ENCODE results near the gene GIPC3. TPM values are rescaled to one million over a fixed set of nuclear protein-coding genes. Genes with fewer than 3 reads are reported as not detected.
"Not testable (repeated sequence)": the region's sequence is repeated elsewhere in the genome, so short reads cannot be mapped to it uniquely, and the experiment has no call there.

The GIPC3 gene
- total RNA-seq, 2 donors from 2014 or later = 0.78 to 0.99 TPM

GRCh38 chr19:3563709-3564524, 21.4 kb upstream of the GIPC3 start:
- no peak overlapping the region for H3K4me3 ChIP-seq
- TF ChIP-seq CTCF (IDR thresholded peaks at IDR 0.05) = no peak
- TF ChIP-seq POLR2A (IDR thresholded peaks at IDR 0.05) = no peak
- 74 to 81% methylated on average over 11 to 17 of the region's 17 CpGs for WGBS, 2 donors

GRCh38 chr19:3565139-3565538, 20.1 kb upstream of the GIPC3 start:
- WGBS, 2 donors = 88 to 94% methylated on average over 9 to 18 of the region's 19 CpGs
- Histone ChIP-seq H3K4me3 (no peak overlapping the region), H3K4me1 (no peaks in the 10 kb centered on the region), H3K27ac (no peak overlapping the region), H3K27me3 (no peaks in the 10 kb centered on the region), H3K36me3 (replicated peaks in 1 of 2; ENCODE audit: insufficient read depth in 1 of 2, low read depth in 2 of 2) (no peaks in the 10 kb centered on the region), H3K9me3 (no peaks in the 10 kb centered on the region)
- DNase-seq (no peak), ATAC-seq (no peak)
- TF ChIP-seq CTCF (IDR thresholded peaks at IDR 0.05) (no peak), POLR2A (IDR thresholded peaks at IDR 0.05) (no peak)
- intact Hi-C loops (cut with DNase I) = no loop called here

More at GRCh38 chr19:3563709-3564524, 21.4 kb upstream of the GIPC3 start:
- Histone ChIP-seq H3K27ac (no peak overlapping the region), H3K4me1 (no peaks in the 10 kb centered on the region), H3K27me3 (no peaks in the 10 kb centered on the region), H3K36me3 (replicated peaks in 1 of 2; ENCODE audit: insufficient read depth in 1 of 2, low read depth in 2 of 2) (no peaks in the 10 kb centered on the region), H3K9me3 (no peaks in the 10 kb centered on the region)
- ATAC-seq (no peak), DNase-seq (no peak)
- intact Hi-C loops (cut with DNase I) = no loop called here

DNA sequence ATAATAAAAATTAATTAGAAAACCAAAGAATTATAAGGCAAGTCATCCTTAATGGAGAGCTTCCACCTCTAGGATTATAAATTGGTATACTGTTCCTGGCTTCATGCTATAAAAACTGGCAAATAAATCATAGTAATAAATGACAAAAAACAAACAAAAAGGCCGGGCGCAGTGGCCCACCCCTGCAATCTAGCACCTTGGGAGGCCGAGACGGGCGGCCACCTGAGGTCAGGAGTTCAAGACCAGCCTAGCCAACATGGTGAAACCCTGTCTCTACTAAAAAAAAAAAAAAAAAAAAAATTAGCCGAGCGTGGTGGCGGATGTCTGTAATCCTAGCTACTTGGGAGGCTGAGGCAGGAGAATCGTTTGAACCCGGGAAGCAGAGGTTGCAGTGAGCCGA, 15.2 kb upstream of the GIPC3 start:
- H3K9me3 ChIP-seq; ATAC-seq; H3K27me3 ChIP-seq; H3K36me3 ChIP-seq (replicated peaks in 1 of 2; ENCODE audit: insufficient read depth in 1 of 2, low read depth in 2 of 2); H3K27ac ChIP-seq; intact Hi-C loops (cut with DNase I); H3K4me3 ChIP-seq; DNase-seq: not testable (repeated sequence)
- WGBS, 2 donors = 67 to 69% methylated on average over 11 of the region's 11 CpGs
- H3K4me1 ChIP-seq = peaks cover 18% of the 10 kb centered on the region

DNA sequence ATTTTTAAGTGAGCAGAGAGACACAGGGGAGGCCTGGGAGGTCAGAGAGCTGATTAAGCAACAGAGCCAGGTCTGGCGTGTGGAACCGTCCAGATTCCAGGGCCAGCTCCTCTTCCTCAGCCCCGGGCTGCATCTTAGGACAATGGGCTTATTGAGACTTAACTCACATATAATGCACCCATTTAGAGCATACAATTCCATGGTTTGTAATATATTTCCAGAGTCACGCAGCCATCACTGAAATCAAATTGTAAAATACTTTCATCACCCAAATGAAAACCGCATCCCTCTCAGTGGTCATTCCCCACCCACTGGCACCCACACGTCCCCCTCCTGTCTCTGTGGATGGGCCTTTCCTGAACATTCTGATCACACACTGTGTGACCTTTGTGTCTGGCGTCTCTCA, 14.7 kb upstream of the GIPC3 start:
- H3K4me3 ChIP-seq = no peak overlapping the region
- H3K27ac ChIP-seq = no peak overlapping the region
- 66 to 69% methylated on average over 7 of the region's 7 CpGs for WGBS, 2 donors
- ATAC-seq (no peak), DNase-seq (no peak)
- H3K27me3 ChIP-seq = no peaks in the 10 kb centered on the region
- intact Hi-C loops (cut with DNase I) = no loop called here
- TF ChIP-seq CTCF (IDR thresholded peaks at IDR 0.05) (no peak), POLR2A (IDR thresholded peaks at IDR 0.05) (no peak)
- H3K4me1 ChIP-seq = peaks cover 18% of the 10 kb centered on the region
- no peaks in the 10 kb centered on the region for H3K36me3 ChIP-seq (replicated peaks in 1 of 2; ENCODE audit: insufficient read depth in 1 of 2, low read depth in 2 of 2)
- H3K9me3 ChIP-seq = no peaks in the 10 kb centered on the region

GRCh38 chr19:3572132-3572854, 13.0 kb upstream of the GIPC3 start:
- peaks cover 18% of the 10 kb centered on the region for H3K4me1 ChIP-seq
- intact Hi-C loops (cut with DNase I) = no loop called here
- H3K9me3 ChIP-seq = no peaks in the 10 kb centered on the region
- peak overlapping the region in 1 of 2 donors; percentile 39 for H3K4me3 ChIP-seq
- TF ChIP-seq POLR2A (IDR thresholded peaks at IDR 0.05) (no peak), CTCF (IDR thresholded peaks at IDR 0.05) (peak in 1 of 7 experiments; percentile 4)
- H3K36me3 ChIP-seq (replicated peaks in 1 of 2; ENCODE audit: insufficient read depth in 1 of 2, low read depth in 2 of 2) = no peaks in the 10 kb centered on the region
- H3K27me3 ChIP-seq = no peaks in the 10 kb centered on the region
- H3K27ac ChIP-seq = peak overlapping the region in 1 of 4 donors; percentile 27
- WGBS, 2 donors = 3 to 4% methylated on average over 25 to 28 of the region's 48 CpGs
- ATAC-seq (peak; percentile 97), DNase-seq (peak; percentile 99 to 100 (median 99))

Measured in body of pancreas (tissue), 4 donors.